ENCODE data around the gene BCAS1. TPM values are rescaled to one million over a fixed set of nuclear protein-coding genes. Genes with fewer than 3 reads are reported as not detected.
A peak's percentile ranks its signal among the peaks of the same experiment; 100 is the strongest.

The BCAS1 gene
- total RNA-seq, 1 donor from 2014 or later: 2.4 TPM

GRCh38 chr20:53948383-53949318, 121.7 kb downstream of the BCAS1 start:
- FAIRE-seq: no peak
- no peak for DNase-seq (ENCODE audit: low spot score in 2 of 2)

- FAIRE-seq (no peak), DNase-seq (ENCODE audit: low spot score in 2 of 2) (no peak)
Measured at GRCh38 chr20:53947501-53948195, 122.7 kb downstream of the BCAS1 start.

GRCh38 chr20:53946106-53946505, 124.3 kb downstream of the BCAS1 start:
- no peak for FAIRE-seq
- DNase-seq (ENCODE audit: low spot score in 2 of 2): no peak

- DNase-seq (ENCODE audit: low spot score in 2 of 2) (no peak), FAIRE-seq (no peak)
Measured at GRCh38 chr20:53945478-53945877, 124.9 kb downstream of the BCAS1 start.

- FAIRE-seq: no peak
Measured at GRCh38 chr20:53944796-53945195, 125.6 kb downstream of the BCAS1 start.

GRCh38 chr20:53943522-53944291, 126.7 kb downstream of the BCAS1 start:
- FAIRE-seq (no peak), DNase-seq (ENCODE audit: low spot score in 2 of 2) (no peak)

More at GRCh38 chr20:53944796-53945195, 125.6 kb downstream of the BCAS1 start:
- DNase-seq (ENCODE audit: low spot score in 2 of 2): no peak

- FAIRE-seq: no peak
- DNase-seq (ENCODE audit: low spot score in 2 of 2): no peak
Measured at GRCh38 chr20:53942973-53943372, 127.4 kb downstream of the BCAS1 start.

- FAIRE-seq (no peak), DNase-seq (ENCODE audit: low spot score in 2 of 2) (no peak)
Measured at GRCh38 chr20:53942472-53942816, 128.0 kb downstream of the BCAS1 start.

GRCh38 chr20:53941680-53942471, 128.5 kb downstream of the BCAS1 start:
- DNase-seq (ENCODE audit: low spot score in 2 of 2) (no peak), FAIRE-seq (no peak)

- no peak for DNase-seq (ENCODE audit: low spot score in 2 of 2)
- no peak for FAIRE-seq
Measured at GRCh38 chr20:53940907-53941545, 129.4 kb downstream of the BCAS1 start.

- DNase-seq (ENCODE audit: low spot score in 2 of 2): no peak
- no peak for FAIRE-seq
Measured at GRCh38 chr20:53940360-53940702, 130.1 kb downstream of the BCAS1 start.

- peak; percentile 31 to 55 for DNase-seq (ENCODE audit: low spot score in 2 of 2)
- FAIRE-seq: no peak
Measured at GRCh38 chr20:53939572-53940359, 130.6 kb downstream of the BCAS1 start.

GRCh38 chr20:53939190-53939571, 131.2 kb downstream of the BCAS1 start:
- FAIRE-seq (no peak), DNase-seq (ENCODE audit: low spot score in 2 of 2) (no peak)

GRCh38 chr20:53938739-53939138, 131.7 kb downstream of the BCAS1 start:
- no peak for FAIRE-seq
- DNase-seq (ENCODE audit: low spot score in 2 of 2): no peak

- DNase-seq (ENCODE audit: low spot score in 2 of 2) (no peak), FAIRE-seq (no peak)
Measured at GRCh38 chr20:53937929-53938367, 132.4 kb downstream of the BCAS1 start.

- FAIRE-seq: no peak
- no peak for DNase-seq (ENCODE audit: low spot score in 2 of 2)
Measured at GRCh38 chr20:53937339-53937741, 133.1 kb downstream of the BCAS1 start.

GRCh38 chr20:53935344-53936084, 134.9 kb downstream of the BCAS1 start:
- DNase-seq (ENCODE audit: low spot score in 2 of 2): no peak
- FAIRE-seq: no peak
